CD4-positive, CD25-positive, alpha-beta regulatory T cell (primary cell): Measurements from ENCODE around the gene CCDC146. TPM values are rescaled to one million over a fixed set of nuclear protein-coding genes. Genes with fewer than 3 reads are reported as not detected.

ENCODE experiments used
- ATAC-seq, 2 donors: fragments of 150-1000 bp; cut with Tn5 transposase; one replicate each; pipeline ENCODE4 v1.10.0; 2021; ENCODE audit warnings: low read depth in 2 of 2, moderate number of reproducible peaks in 2 of 2, moderate library complexity in 1 of 2
- DNase-seq, 3 donors: peaks; one replicate each; pipeline versions ENCODE4 v3.0.0 to v3.0.0-alpha.2; 2012 to 2022; ENCODE audit warnings: mixed read lengths in 1 of 3
- H3K27ac ChIP-seq: one replicate; pipeline ENCODE4 v1.7.0; 2013; ENCODE audit warnings: mild to moderate bottlenecking, low read length; ENCODE audit not compliant: insufficient read depth, poor library complexity, severe bottlenecking
- H3K27me3 ChIP-seq: one replicate; pipeline ENCODE4 v1.7.0; 2013; ENCODE audit warnings: low read length; ENCODE audit not compliant: control insufficient read depth, insufficient read depth
- H3K36me3 ChIP-seq: one replicate; pipeline ENCODE4 v1.7.0; 2013; ENCODE audit warnings: mild to moderate bottlenecking, low read length, moderate library complexity; ENCODE audit not compliant: control insufficient read depth, insufficient read depth
- H3K4me1 ChIP-seq: 2 replicates; pipeline ENCODE4 v1.7.0; 2013; ENCODE audit warnings: mild to moderate bottlenecking, low read length; ENCODE audit not compliant: insufficient read depth, control insufficient read depth, poor library complexity, severe bottlenecking
- H3K4me3 ChIP-seq: one replicate; pipeline ENCODE4 v1.7.0; 2013; ENCODE audit warnings: low read depth, mild to moderate bottlenecking, low read length, moderate library complexity
- H3K9me3 ChIP-seq, 2 experiments: 1 replicate in 1 of 2; 2 replicates in 1 of 2; pipeline ENCODE4 v1.7.0; 2013; ENCODE audit warnings: low read length in 2 of 2, mild to moderate bottlenecking in 1 of 2, moderate library complexity in 1 of 2; ENCODE audit not compliant: control insufficient read depth in 2 of 2
- H3K27ac Mint-ChIP-seq, 3 donors: one replicate each; pipeline ENCODE4 v1.8.0; 2020 to 2022; ENCODE audit warnings: mild to moderate bottlenecking in 3 of 3, mixed read lengths in 3 of 3, moderate library complexity in 2 of 3
- H3K27me3 Mint-ChIP-seq: one replicate; pipeline ENCODE4 v1.8.0; 2022; ENCODE audit warnings: mild to moderate bottlenecking, mixed read lengths
- H3K36me3 Mint-ChIP-seq: one replicate; pipeline ENCODE4 v1.8.0; 2020; ENCODE audit warnings: mixed read lengths
- H3K4me1 Mint-ChIP-seq, 4 donors: one replicate each; pipeline ENCODE4 v1.8.0; 2020 to 2022; ENCODE audit warnings: mixed read lengths in 4 of 4, mild to moderate bottlenecking in 1 of 4
- H3K4me3 Mint-ChIP-seq, 4 donors: one replicate each; pipeline ENCODE4 v1.8.0; 2020 to 2022; ENCODE audit warnings: mild to moderate bottlenecking in 4 of 4, mixed read lengths in 4 of 4, moderate library complexity in 3 of 4
- H3K9me3 Mint-ChIP-seq, 7 donors: one replicate each; pipeline ENCODE4 v1.8.0; 2020 to 2022; ENCODE audit warnings: mixed read lengths in 7 of 7, mild to moderate bottlenecking in 3 of 7, moderate library complexity in 2 of 7
- polyA plus RNA-seq, 4 donors: library from polyadenylated mRNA; unstranded; fragments of 300-500 nt; fragmentation: Illumina TruSeq; gene quantifications; one replicate each; pipeline ENCODE4 v1.2.3, GENCODE V29; 2021
- total RNA-seq: library from RNA; stranded (reverse); gene quantifications from one replicate; pipeline ENCODE4 v1.2.3, GENCODE V29; 2022

Gene CCDC146
- total and polyA plus RNA-seq, 5 donors from 2014 or later: 1.4 to 20.1 (median 2.9) TPM

DNA sequence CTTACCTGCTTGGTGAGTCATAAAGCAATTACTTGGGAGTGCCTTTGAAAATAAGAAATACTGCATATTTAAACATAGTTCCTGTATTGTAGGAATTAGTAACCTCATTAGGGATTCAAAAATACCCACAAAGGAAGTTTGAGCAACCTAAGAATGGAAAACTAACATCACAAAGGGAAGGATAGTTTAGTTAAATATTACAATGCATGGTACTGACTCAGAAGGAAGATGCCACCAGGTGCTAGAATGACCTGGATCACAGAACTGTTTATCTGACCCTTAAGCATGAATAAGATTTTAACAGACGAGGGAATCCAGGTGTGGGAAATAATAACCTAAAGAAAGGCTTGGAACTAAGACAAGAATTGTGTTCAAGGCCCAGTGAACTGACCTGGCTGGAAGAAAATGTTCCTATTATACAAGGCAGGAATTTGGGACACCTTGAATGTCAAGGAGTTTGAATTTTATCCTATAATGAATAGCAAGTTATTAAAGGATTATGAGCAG, 187.4 kb downstream of the CCDC146 start:
- H3K27ac Mint-ChIP-seq: no peak overlapping the region
- DNase-seq (no peak), ATAC-seq (no peak)
- no peaks in the 10 kb centered on the region for H3K9me3 ChIP-seq
- H3K4me3 ChIP-seq: no peak overlapping the region
- peaks cover 0 to 1% (median 0%) of the 10 kb centered on the region in 7 donors for H3K9me3 Mint-ChIP-seq
- no peaks in the 10 kb centered on the region for H3K27me3 ChIP-seq
- H3K4me1 Mint-ChIP-seq: peaks cover 0 to 6% (median 0%) of the 10 kb centered on the region in 4 donors
- H3K36me3 ChIP-seq: peaks cover 12% of the 10 kb centered on the region
- H3K4me1 ChIP-seq: no peaks in the 10 kb centered on the region
- H3K27ac ChIP-seq: no peak overlapping the region
- H3K36me3 Mint-ChIP-seq: peaks cover 44% of the 10 kb centered on the region
- no peaks in the 10 kb centered on the region for H3K27me3 Mint-ChIP-seq
- H3K4me3 Mint-ChIP-seq: no peak overlapping the region

DNA sequence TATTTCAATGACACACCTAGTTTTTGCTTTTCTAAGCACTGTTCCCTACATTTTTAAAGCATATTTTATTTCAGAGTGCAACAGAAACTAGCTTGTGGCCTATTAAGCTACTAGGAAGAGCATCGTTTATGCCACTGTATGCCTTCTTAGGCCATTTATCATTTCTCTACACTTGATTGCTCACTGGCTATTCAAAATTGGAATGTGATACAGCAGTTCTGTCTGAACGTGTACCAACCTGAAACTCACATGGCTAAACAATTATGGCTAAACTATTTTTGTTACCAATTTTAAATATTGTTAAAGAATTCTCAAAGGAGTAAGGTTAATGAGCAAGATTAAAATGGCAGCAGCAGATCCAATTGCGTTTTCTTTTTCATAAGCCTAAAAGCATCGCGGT, 188.6 kb downstream of the CCDC146 start:
- Mint-ChIP-seq H3K27ac (peak overlapping the region in 1 of 3 donors; percentile 32), H3K36me3 (peaks cover 46% of the 10 kb centered on the region), H3K4me1 (peaks cover 0 to 6% (median 0%) of the 10 kb centered on the region in 4 donors), H3K27me3 (no peaks in the 10 kb centered on the region), H3K9me3 (no peaks in the 10 kb centered on the region), H3K4me3 (no peak overlapping the region)
- ATAC-seq (no peak), DNase-seq (no peak)
- H3K4me1 ChIP-seq: no peaks in the 10 kb centered on the region
- no peaks in the 10 kb centered on the region for H3K27me3 ChIP-seq
- no peaks in the 10 kb centered on the region for H3K9me3 ChIP-seq
- H3K27ac ChIP-seq: no peak overlapping the region
- peaks cover 12% of the 10 kb centered on the region for H3K36me3 ChIP-seq
- no peak overlapping the region for H3K4me3 ChIP-seq

DNA sequence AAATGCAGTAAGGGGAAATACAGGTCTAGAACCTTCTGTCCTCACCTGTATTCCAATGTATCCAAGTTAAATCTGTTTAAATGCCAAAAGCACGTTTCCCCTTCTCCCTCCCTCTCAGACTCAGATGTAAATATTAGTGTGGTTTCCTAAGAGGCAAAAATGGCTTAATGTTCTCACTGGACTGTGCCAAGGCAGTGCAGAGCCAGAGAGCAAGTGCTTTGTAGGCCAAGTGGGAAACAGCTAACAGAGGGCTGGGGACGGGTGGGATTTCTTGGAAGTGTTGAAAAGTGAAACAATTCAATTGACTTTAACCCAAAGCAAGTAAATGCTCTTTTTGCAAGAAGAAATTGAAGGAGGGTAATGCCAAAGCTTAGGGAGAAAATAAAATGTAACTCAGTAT, 190.7 kb downstream of the CCDC146 start:
- DNase-seq (no peak), ATAC-seq (no peak)
- Mint-ChIP-seq H3K9me3 (peaks cover 0 to 3% (median 0%) of the 10 kb centered on the region in 7 donors), H3K36me3 (peaks cover 50% of the 10 kb centered on the region), H3K27ac (no peak overlapping the region), H3K27me3 (no peaks in the 10 kb centered on the region), H3K4me1 (no peaks in the 10 kb centered on the region), H3K4me3 (no peak overlapping the region)
- no peaks in the 10 kb centered on the region for H3K4me1 ChIP-seq
- no peaks in the 10 kb centered on the region for H3K9me3 ChIP-seq
- H3K27me3 ChIP-seq: no peaks in the 10 kb centered on the region
- H3K4me3 ChIP-seq: no peak overlapping the region
- H3K36me3 ChIP-seq: peaks cover 12% of the 10 kb centered on the region
- no peak overlapping the region for H3K27ac ChIP-seq

DNA sequence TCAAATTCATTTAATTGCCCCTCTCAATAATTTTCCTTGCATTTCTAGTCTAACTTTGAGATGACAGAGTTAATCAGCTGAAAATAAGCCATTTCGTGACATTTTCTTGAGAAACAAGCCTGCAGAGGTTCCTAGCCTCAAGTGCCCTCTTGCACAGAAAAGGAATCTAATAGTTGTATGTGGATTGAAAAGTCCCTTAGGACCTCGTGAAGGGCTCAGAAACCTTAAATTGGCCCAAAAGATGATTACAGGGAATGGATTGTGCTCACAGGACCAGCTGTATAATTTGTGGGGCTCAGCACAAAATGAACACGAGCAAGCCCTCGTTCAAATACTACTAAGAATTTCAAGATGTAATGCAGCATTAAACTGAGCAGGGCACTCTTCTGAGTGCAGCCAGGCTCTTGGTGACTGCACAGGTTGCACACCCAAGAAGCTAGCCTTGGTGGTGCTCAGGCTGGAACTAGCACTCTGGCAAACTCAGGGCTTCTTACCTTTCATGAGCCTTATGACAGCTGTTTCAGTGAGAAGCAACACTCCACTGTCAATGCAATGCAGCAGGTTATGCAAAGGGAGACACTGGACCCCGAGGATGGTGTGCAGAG, 191.6 kb downstream of the CCDC146 start:
- Mint-ChIP-seq H3K27ac (no peak overlapping the region), H3K4me1 (no peaks in the 10 kb centered on the region), H3K4me3 (no peak overlapping the region), H3K9me3 (peaks cover 0 to 3% (median 0%) of the 10 kb centered on the region in 7 donors), H3K36me3 (peaks cover 51% of the 10 kb centered on the region), H3K27me3 (no peaks in the 10 kb centered on the region)
- ATAC-seq: no peak
- H3K9me3 ChIP-seq: no peaks in the 10 kb centered on the region
- no peaks in the 10 kb centered on the region for H3K27me3 ChIP-seq
- H3K4me3 ChIP-seq: no peak overlapping the region
- no peak overlapping the region for H3K27ac ChIP-seq
- DNase-seq: no peak
- peaks cover 12% of the 10 kb centered on the region for H3K36me3 ChIP-seq
- H3K4me1 ChIP-seq: no peaks in the 10 kb centered on the region

DNA sequence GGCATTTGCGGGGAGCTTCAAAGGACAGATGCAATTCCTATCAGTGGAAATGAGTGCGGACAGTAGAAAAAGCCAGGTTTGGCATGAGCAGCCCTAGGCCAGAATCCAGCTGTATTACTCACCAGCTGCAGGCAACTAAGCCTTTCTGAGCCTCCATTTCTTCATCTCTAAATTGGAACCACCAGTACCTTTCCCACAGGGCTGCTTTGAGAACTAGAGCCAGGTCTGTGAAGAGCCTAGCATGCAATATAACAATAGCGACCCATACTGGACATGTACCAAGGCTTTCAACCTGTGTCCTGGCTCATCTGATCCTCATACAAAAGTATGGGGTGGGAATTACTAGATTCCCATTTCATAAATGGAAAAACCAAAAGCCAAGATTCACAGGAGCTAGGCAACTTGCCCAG, 192.8 kb downstream of the CCDC146 start:
- ATAC-seq (no peak), DNase-seq (no peak)
- H3K36me3 ChIP-seq: peaks cover 12% of the 10 kb centered on the region
- Mint-ChIP-seq H3K4me3 (no peak overlapping the region), H3K9me3 (peaks cover 0 to 5% (median 0%) of the 10 kb centered on the region in 7 donors), H3K27ac (no peak overlapping the region), H3K36me3 (peaks cover 54% of the 10 kb centered on the region), H3K4me1 (no peaks in the 10 kb centered on the region), H3K27me3 (no peaks in the 10 kb centered on the region)
- no peaks in the 10 kb centered on the region for H3K27me3 ChIP-seq
- no peaks in the 10 kb centered on the region for H3K4me1 ChIP-seq
- no peaks in the 10 kb centered on the region for H3K9me3 ChIP-seq
- H3K4me3 ChIP-seq: no peak overlapping the region
- no peak overlapping the region for H3K27ac ChIP-seq

DNA sequence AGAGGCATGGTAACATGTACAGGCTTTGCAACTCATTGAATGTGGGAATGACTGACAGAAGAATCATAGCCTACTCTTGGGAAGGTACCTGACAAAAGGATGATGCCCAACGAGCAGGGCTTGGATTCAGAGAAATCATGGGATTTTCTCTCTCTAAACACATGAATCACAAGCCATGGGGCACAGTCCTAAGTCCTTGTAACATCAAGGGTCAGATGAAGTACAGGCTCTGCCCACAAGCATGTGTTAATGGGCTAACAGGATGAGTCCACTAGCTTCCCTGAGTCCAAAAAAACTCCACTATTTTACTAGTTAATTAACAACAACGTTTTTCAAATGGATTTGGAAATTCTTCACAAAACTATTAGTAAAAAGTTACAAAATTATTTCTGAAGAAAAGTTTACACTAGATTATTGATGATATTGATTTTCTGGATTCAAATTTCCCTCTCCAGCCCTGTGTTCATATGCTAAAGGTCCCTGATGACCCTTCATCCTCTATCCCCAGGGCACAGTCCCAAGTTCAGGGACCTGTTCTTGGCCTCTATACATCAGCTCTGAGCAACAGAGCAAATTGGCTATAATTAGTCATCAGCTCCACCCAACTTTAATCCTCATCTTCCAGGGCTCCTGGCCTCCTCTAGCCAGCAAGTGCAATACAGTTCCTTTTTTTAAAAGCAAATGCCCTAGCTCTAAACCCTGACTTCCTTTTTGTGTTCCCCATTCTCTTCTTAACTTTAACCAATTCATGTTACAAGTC, 194.0 kb downstream of the CCDC146 start:
- Histone ChIP-seq H3K36me3 (peaks cover 9% of the 10 kb centered on the region), H3K4me1 (no peaks in the 10 kb centered on the region), H3K27me3 (no peaks in the 10 kb centered on the region), H3K4me3 (no peak overlapping the region), H3K9me3 (no peaks in the 10 kb centered on the region), H3K27ac (no peak overlapping the region)
- Mint-ChIP-seq H3K4me3 (no peak overlapping the region), H3K36me3 (peaks cover 48% of the 10 kb centered on the region), H3K4me1 (no peaks in the 10 kb centered on the region), H3K27me3 (no peaks in the 10 kb centered on the region), H3K27ac (peak overlapping the region in 1 of 3 donors; percentile 28), H3K9me3 (peaks cover 0 to 5% (median 0%) of the 10 kb centered on the region in 7 donors)
- no peak for ATAC-seq
- no peak for DNase-seq

DNA sequence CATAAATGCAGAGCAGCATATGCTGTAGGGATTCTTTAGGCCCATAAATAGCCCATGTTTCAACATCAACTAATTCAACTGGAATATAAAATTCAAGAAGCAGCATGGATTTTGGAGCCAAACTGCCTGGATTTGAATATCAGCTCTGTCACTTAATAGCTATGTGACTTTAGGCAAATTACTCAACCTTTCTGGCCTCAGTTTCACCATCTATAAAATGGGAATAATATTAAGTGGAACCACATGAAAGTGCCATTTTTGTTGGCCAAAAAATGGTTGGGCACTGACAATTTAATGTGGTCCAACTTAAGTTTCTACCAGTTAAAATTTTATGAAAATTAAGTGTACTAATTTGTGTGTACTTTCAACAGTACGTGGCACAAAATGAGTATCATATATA, 195.6 kb downstream of the CCDC146 start:
- no peaks in the 10 kb centered on the region for H3K27me3 ChIP-seq
- Mint-ChIP-seq H3K4me3 (no peak overlapping the region), H3K27me3 (no peaks in the 10 kb centered on the region), H3K4me1 (no peaks in the 10 kb centered on the region), H3K36me3 (peaks cover 49% of the 10 kb centered on the region), H3K27ac (no peak overlapping the region), H3K9me3 (peaks cover 0 to 5% (median 0%) of the 10 kb centered on the region in 7 donors)
- ATAC-seq (no peak), DNase-seq (no peak)
- no peaks in the 10 kb centered on the region for H3K4me1 ChIP-seq
- peaks cover 9% of the 10 kb centered on the region for H3K36me3 ChIP-seq
- H3K27ac ChIP-seq: no peak overlapping the region
- no peaks in the 10 kb centered on the region for H3K9me3 ChIP-seq
- H3K4me3 ChIP-seq: no peak overlapping the region
